ENCODE results near the gene MYD88. TPM values are rescaled to one million over a fixed set of nuclear protein-coding genes. Genes with fewer than 3 reads are reported as not detected.

Gene MYD88
- polyA plus RNA-seq, 1 experiment, result 32.4 TPM

DNA sequence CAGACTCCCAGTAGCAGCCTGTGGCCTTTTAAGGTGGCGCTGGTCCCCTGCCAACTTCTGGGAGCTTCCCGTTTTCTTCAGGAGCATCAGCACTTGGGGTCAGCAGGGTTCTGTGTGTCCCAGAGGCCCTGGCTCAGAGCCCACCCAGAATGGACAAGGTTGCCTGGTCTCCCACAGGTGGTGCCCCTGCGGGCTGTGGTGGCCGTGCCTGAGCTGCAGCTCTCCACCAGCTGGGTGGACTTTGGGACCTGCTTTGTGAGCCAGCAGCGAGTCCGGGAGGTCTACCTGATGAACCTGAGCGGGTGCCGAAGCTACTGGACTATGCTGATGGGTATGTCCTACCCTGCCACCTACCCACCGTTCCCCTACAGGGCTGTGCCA is 17.0 kb upstream of the MYD88 start:
- TF ChIP-seq CTCF (IDR thresholded peaks at IDR 0.05; ENCODE audit: low read depth, low read length), result no peak
- no peaks in the 10 kb centered on the region for H3K27me3 ChIP-seq (ENCODE audit: control insufficient read depth, insufficient read depth, low read length)
- CTCF ChIA-PET, result no interaction called here

GRCh38 chr3:38121832-38122461 is 16.5 kb upstream of the MYD88 start:
- Histone ChIP-seq H3K27ac (ENCODE audit: low read depth, low read length) (no peak overlapping the region), H3K4me3 (ENCODE audit: low read depth, low read length) (no peak overlapping the region), H3K9me3 (ENCODE audit: control insufficient read depth, insufficient read depth, low read length) (no peaks in the 10 kb centered on the region), H3K27me3 (ENCODE audit: control insufficient read depth, insufficient read depth, low read length) (no peaks in the 10 kb centered on the region)
- TF ChIP-seq CTCF (IDR thresholded peaks at IDR 0.05; ENCODE audit: low read depth, low read length), result no peak
- DNase-seq (ENCODE audit: low read depth, low spot score), result no peak
- ChIA-PET CTCF (no interaction called here), POLR2A (no interaction called here)

More for the DNA sequence above, 17.0 kb upstream of the MYD88 start:
- Histone ChIP-seq H3K27ac (ENCODE audit: low read depth, low read length) (no peak overlapping the region), H3K4me3 (ENCODE audit: low read depth, low read length) (no peak overlapping the region), H3K9me3 (ENCODE audit: control insufficient read depth, insufficient read depth, low read length) (no peaks in the 10 kb centered on the region)
- no peak for DNase-seq (ENCODE audit: low read depth, low spot score)
- POLR2A ChIA-PET, result no interaction called here

GRCh38 chr3:38122712-38123290 is 15.7 kb upstream of the MYD88 start:
- POLR2A ChIA-PET, result no interaction called here
- no peak for TF ChIP-seq CTCF (IDR thresholded peaks at IDR 0.05; ENCODE audit: low read depth, low read length)
- no peak for DNase-seq (ENCODE audit: low read depth, low spot score)
- H3K9me3 ChIP-seq (ENCODE audit: control insufficient read depth, insufficient read depth, low read length), result no peaks in the 10 kb centered on the region
- CTCF ChIA-PET, result no interaction called here
- H3K27me3 ChIP-seq (ENCODE audit: control insufficient read depth, insufficient read depth, low read length), result no peaks in the 10 kb centered on the region
- no peak overlapping the region for H3K27ac ChIP-seq (ENCODE audit: low read depth, low read length)
- H3K4me3 ChIP-seq (ENCODE audit: low read depth, low read length), result no peak overlapping the region

- Histone ChIP-seq H3K9me3 (ENCODE audit: control insufficient read depth, insufficient read depth, low read length) (no peaks in the 10 kb centered on the region), H3K4me3 (ENCODE audit: low read depth, low read length) (no peak overlapping the region), H3K27ac (ENCODE audit: low read depth, low read length) (no peak overlapping the region), H3K27me3 (ENCODE audit: control insufficient read depth, insufficient read depth, low read length) (no peaks in the 10 kb centered on the region)
- TF ChIP-seq CTCF (IDR thresholded peaks at IDR 0.05; ENCODE audit: low read depth, low read length), result no peak
- ChIA-PET POLR2A (no interaction called here), CTCF (no interaction called here)
- DNase-seq (ENCODE audit: low read depth, low spot score), result no peak
Observed at GRCh38 chr3:38124324-38125122, 13.9 kb upstream of the MYD88 start.

Measured in AG04450 (cell line).